Duodenal mucosa (tissue), 2 donors: ENCODE measurements around the gene PHLDB1.

ENCODE experiments used
- H3K27ac ChIP-seq: one replicate; pipeline ENCODE4 v1.7.0; 2013; ENCODE audit warnings: low read depth, low read length
- H3K27me3 ChIP-seq, 2 donors: one replicate each; pipeline ENCODE4 v1.7.0; 2013; ENCODE audit warnings: low read length in 2 of 2, control low read depth in 1 of 2; ENCODE audit not compliant: insufficient read depth in 2 of 2, control insufficient read depth in 1 of 2
- H3K36me3 ChIP-seq, 2 donors: one replicate each; pipeline ENCODE4 v1.7.0; 2013; ENCODE audit warnings: low read length in 2 of 2, control low read depth in 1 of 2; ENCODE audit not compliant: insufficient read depth in 2 of 2, control insufficient read depth in 1 of 2
- H3K4me1 ChIP-seq, 2 donors: one replicate each; pipeline ENCODE4 v1.7.0; 2013; ENCODE audit warnings: low read length in 2 of 2, control low read depth in 1 of 2; ENCODE audit not compliant: insufficient read depth in 2 of 2, control insufficient read depth in 1 of 2
- H3K4me3 ChIP-seq, 2 donors: one replicate each; pipeline ENCODE4 v1.7.0; 2013; ENCODE audit warnings: low read length in 2 of 2, low read depth in 1 of 2
- H3K9ac ChIP-seq, 2 donors: one replicate each; pipeline ENCODE4 v1.7.0; 2013; ENCODE audit warnings: low read length in 2 of 2, low read depth in 1 of 2
- H3K9me3 ChIP-seq, 2 donors: one replicate each; pipeline ENCODE4 v1.7.0; 2013; ENCODE audit warnings: low read length in 2 of 2, control low read depth in 1 of 2; ENCODE audit not compliant: control insufficient read depth in 1 of 2

The PHLDB1 gene

DNA sequence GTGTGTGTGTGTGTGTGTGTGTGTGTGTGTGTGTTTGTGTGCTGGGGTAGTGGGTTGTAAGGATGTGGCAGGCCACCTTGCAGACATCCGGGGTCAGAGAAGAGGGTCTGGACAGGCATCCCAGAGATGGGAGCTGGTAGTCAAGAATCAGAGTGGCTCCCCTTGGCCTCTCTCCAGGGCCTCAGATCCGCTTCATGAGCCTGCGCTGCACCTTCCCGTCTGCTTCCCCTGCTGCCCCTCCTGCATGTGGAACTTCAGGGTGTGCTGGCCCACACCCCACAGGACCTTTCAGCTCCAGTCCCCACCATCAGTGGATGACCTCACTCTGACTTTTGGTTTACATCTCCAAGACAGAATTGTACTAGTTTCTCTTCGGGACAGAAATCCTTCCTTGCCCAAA, 40.9 kb downstream of the PHLDB1 start:
- Histone ChIP-seq H3K27ac (no peak overlapping the region), H3K9ac (no peak overlapping the region), H3K36me3 (peaks cover 17 to 69% of the 10 kb centered on the region in 2 donors), H3K9me3 (no peaks in the 10 kb centered on the region), H3K4me1 (peaks cover 6 to 9% of the 10 kb centered on the region in 2 donors), H3K27me3 (no peaks in the 10 kb centered on the region), H3K4me3 (no peak overlapping the region)

DNA sequence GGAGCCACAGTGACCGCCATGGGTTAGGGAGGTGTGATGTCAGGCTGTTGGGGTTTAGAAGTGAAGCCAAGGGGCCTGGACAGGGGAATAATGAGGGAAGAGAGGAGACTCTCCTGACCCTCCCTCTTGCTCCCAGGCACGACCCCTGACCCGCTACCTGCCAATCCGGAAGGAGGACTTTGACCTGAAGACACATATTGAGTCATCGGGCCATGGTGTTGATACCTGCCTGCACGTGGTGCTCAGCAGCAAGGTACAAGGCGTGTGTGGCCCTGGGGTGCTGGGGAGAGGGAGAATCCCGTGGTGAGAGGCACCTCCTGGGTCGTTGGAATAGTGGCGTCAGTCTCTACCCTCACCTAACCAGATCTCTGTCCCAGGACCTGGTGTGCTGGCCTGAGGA, 42.5 kb downstream of the PHLDB1 start:
- Histone ChIP-seq H3K4me1 (peaks cover 5 to 8% of the 10 kb centered on the region in 2 donors), H3K27me3 (no peaks in the 10 kb centered on the region), H3K36me3 (peaks cover 14 to 62% of the 10 kb centered on the region in 2 donors), H3K4me3 (no peak overlapping the region), H3K9me3 (no peaks in the 10 kb centered on the region), H3K9ac (no peak overlapping the region), H3K27ac (no peak overlapping the region)

DNA sequence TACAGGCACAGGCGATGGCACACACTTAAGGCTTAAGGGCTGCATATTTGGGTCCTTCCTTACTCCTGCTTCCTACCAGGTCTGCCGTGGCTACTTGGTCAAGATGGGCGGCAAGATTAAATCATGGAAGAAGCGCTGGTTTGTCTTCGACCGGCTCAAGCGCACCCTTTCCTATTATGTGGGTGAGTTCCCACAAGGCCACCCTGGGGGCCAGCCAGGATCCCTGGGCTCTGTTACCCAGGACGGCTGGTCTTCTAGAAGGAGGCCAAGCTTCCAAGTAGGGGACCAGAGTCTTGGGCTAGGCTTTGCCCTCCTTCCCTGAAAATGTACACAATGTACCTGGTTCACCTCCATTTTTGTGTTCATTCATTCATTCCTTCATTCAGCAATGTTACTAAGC, 43.0 kb downstream of the PHLDB1 start:
- H3K9me3 ChIP-seq: no peaks in the 10 kb centered on the region
- no peaks in the 10 kb centered on the region for H3K27me3 ChIP-seq
- no peak overlapping the region for H3K9ac ChIP-seq
- no peak overlapping the region for H3K27ac ChIP-seq
- H3K36me3 ChIP-seq: peaks cover 13 to 57% of the 10 kb centered on the region in 2 donors
- no peak overlapping the region for H3K4me3 ChIP-seq
- H3K4me1 ChIP-seq: peaks cover 5 to 8% of the 10 kb centered on the region in 2 donors

DNA sequence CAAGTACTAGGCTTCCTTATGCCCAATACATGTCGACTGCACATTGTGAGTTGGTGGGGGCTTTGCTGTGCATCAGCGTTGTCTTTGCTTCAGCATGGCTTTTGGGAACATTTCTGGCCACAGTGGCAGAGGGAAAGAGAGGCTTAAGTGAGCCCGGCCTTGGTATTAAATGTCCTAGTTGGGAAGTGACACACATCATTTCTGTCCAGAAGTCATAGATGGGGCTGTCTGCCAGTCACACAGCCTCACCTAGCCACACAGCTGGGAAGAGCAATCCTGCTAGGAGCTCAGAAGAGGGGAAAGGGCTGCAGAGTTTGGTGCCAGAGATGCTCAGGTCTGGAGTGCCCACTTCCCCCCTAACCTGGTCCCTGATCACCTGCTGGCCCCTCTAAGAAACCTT, 44.4 kb downstream of the PHLDB1 start:
- H3K4me1 ChIP-seq: peaks cover 5 to 8% of the 10 kb centered on the region in 2 donors
- H3K27me3 ChIP-seq: no peaks in the 10 kb centered on the region
- no peak overlapping the region for H3K27ac ChIP-seq
- no peaks in the 10 kb centered on the region for H3K9me3 ChIP-seq
- H3K4me3 ChIP-seq: no peak overlapping the region
- peaks cover 9 to 51% of the 10 kb centered on the region in 2 donors for H3K36me3 ChIP-seq
- no peak overlapping the region for H3K9ac ChIP-seq

DNA sequence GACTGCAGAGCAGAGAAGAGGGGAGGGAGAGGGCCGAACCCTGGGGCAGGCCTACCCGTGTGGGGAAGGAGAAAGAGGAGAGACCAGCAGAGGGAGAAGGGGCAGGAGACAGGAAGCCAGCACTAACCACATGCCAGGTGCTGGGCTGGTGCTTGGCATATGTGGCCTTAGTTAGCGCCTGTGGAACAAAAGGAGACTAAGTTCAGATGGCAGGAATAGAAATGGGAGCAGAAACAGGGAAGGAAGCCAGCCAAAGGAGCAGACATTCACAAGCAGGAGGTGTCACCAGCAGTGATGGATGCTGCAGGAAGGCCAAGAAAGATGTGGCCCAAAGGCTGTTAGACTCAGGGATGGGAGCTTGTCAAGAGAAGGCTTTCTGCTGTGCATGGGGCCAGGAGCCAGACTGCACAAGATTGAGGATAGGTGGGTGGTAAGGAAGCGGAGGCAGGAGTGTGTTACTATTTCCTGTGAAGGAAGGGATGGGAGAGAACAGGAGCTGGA, 45.3 kb downstream of the PHLDB1 start:
- peaks cover 5 to 8% of the 10 kb centered on the region in 2 donors for H3K4me1 ChIP-seq
- no peak overlapping the region for H3K9ac ChIP-seq

DNA sequence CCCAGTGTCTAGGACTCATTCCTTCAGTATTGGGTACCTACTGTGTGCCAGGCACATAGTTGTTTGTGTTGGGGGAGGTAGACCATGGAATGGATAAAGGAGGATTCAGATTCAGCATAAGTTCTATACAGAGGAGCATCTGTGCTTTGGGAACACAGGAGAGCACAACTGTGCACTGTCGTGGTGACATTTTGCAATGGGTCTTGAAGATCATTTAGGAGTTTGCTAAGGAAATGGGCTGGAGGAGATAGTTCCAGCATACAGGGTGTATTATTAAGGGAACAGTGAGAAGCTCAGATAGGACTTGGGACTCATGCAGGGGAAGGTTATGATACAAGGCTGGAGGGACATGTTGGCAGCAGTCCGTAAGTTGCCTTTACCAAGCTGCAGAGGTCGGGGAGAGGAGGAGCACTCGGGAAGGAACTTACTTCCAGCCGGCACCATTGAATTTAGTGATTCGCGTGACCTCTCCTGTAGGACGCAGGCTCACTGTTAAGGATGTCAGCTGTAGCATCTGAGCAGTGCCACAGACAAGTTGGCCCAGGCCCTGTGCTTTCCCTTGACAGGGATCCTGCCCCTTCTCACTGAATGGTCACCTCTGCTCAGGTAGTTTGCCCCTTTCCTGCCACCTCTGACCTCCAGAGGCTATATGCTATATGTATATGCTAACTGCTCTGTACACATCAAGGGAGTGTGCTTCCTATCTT, 46.4 kb downstream of the PHLDB1 start:
- Histone ChIP-seq H3K9me3 (no peaks in the 10 kb centered on the region), H3K36me3 (peaks cover 9 to 50% of the 10 kb centered on the region in 2 donors), H3K27me3 (no peaks in the 10 kb centered on the region), H3K27ac (no peak overlapping the region), H3K4me3 (no peak overlapping the region), H3K4me1 (peaks cover 5 to 8% of the 10 kb centered on the region in 2 donors), H3K9ac (no peak overlapping the region)

More for the DNA sequence above, 45.3 kb downstream of the PHLDB1 start:
- no peak overlapping the region for H3K27ac ChIP-seq
- H3K9me3 ChIP-seq: no peaks in the 10 kb centered on the region
- H3K27me3 ChIP-seq: no peaks in the 10 kb centered on the region
- H3K36me3 ChIP-seq: peaks cover 9 to 55% of the 10 kb centered on the region in 2 donors
- no peak overlapping the region for H3K4me3 ChIP-seq

DNA sequence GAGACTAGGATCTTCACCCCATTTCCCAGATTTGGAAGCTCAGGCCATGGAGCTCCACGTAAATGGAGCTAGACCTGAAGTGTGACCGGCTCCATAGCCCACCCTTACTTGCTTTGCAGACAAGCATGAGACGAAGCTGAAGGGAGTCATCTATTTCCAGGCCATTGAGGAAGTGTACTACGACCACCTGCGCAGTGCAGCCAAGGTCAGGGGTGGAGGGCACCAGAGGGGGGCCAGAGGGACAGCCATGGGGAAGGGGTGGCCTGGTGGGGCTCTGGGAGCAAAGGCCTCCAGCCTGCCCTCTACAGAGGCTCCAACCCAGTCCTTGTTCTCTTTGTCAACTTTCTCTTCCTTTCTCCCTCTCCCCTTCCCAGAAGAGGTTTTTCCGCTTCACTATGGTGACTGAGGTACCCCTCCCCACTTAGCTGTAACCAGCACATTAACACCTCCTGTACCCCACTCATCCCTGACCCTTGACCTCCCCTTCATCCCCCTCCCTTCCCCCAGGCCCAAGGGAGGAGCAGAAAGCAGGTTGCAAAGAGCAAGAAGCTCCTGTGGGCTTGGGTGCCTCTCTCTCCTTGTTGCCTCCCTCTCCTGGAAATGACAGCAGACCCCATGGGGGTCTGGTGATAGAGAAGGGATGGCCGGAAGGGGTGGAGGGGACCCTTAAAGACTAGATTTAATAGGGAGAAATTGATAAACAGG, 48.2 kb downstream of the PHLDB1 start:
- Histone ChIP-seq H3K27ac (no peak overlapping the region), H3K4me3 (no peak overlapping the region), H3K9me3 (no peaks in the 10 kb centered on the region), H3K36me3 (peaks cover 4 to 39% of the 10 kb centered on the region in 2 donors), H3K9ac (no peak overlapping the region), H3K4me1 (peaks cover 9 to 16% of the 10 kb centered on the region in 2 donors), H3K27me3 (no peaks in the 10 kb centered on the region)

DNA sequence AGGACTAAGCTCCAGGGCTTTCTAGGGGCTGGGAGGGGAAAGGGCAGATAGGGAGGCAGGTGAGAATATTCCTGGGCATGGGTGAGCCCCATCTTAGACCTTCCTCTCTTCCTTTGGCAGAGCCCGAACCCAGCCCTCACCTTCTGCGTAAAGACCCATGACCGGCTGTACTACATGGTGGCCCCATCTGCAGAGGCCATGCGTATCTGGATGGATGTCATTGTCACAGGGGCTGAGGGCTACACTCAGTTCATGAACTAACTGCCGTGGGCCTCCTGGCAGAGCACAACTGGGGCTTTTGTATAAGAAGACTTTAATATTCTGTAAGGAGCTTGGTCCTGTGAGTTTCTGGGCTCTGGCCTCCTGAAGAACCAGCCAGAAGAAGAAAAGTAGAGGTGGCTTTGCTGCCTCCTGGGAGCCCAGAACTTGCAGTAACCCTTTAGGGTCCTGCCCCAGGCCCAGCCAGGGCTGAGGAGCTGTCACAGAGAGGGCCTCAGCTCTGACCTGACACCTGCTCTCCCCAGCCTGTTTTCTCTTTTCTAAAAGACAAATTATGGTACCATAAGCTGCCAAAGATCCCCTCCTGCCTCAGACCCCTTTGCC, 49.2 kb downstream of the PHLDB1 start:
- Histone ChIP-seq H3K9me3 (no peaks in the 10 kb centered on the region), H3K4me1 (peaks cover 9 to 25% of the 10 kb centered on the region in 2 donors), H3K36me3 (peaks cover 0 to 32% of the 10 kb centered on the region in 2 donors), H3K27ac (no peak overlapping the region), H3K4me3 (no peak overlapping the region), H3K27me3 (no peaks in the 10 kb centered on the region), H3K9ac (no peak overlapping the region)

DNA sequence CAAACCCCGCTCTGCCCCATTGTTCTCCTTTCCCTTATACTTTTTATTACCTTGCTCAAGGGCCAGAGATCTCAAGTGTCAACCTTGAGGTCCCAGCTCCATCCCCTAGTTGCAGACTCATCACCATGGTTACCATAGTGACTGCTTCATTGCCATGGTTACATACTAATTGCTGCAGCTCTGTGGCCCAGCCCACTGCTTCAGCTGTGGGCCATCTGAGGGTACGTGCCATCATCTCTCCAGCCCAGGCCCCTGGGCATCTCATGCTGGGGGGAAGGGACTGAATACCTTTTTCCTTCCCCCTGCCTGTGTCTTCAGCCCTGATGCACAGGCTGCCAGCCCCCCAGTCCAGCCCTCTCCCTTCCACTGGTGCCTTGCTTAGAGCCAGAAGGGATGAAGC, 49.8 kb downstream of the PHLDB1 start:
- Histone ChIP-seq H3K4me1 (peaks cover 9 to 25% of the 10 kb centered on the region in 2 donors), H3K9me3 (no peaks in the 10 kb centered on the region), H3K27ac (no peak overlapping the region), H3K9ac (no peak overlapping the region), H3K27me3 (no peaks in the 10 kb centered on the region), H3K4me3 (no peak overlapping the region), H3K36me3 (peaks cover 0 to 27% of the 10 kb centered on the region in 2 donors)
